Lower leg skin (tissue), 3 donors: ENCODE results near the gene KLHDC4.

Source experiments
- POLR2A ChIP-seq, 2 donors: fragments of 450-650 bp; IDR thresholded peaks; one replicate each; pipeline ENCODE4 v1.6.1; 2016 to 2017; ENCODE audit warnings: antibody characterized with exemption in 2 of 2, mild to moderate bottlenecking in 1 of 2, moderate library complexity in 1 of 2
- TF ChIP-seq, protein P1 (sequence below), 3 donors: fragments of 450-650 bp; IDR thresholded peaks; one replicate each; pipeline ENCODE4 v1.5.1; 2016; ENCODE audit warnings: antibody characterized with exemption in 3 of 3, mild to moderate bottlenecking in 3 of 3, moderate library complexity in 2 of 3

DNA sequence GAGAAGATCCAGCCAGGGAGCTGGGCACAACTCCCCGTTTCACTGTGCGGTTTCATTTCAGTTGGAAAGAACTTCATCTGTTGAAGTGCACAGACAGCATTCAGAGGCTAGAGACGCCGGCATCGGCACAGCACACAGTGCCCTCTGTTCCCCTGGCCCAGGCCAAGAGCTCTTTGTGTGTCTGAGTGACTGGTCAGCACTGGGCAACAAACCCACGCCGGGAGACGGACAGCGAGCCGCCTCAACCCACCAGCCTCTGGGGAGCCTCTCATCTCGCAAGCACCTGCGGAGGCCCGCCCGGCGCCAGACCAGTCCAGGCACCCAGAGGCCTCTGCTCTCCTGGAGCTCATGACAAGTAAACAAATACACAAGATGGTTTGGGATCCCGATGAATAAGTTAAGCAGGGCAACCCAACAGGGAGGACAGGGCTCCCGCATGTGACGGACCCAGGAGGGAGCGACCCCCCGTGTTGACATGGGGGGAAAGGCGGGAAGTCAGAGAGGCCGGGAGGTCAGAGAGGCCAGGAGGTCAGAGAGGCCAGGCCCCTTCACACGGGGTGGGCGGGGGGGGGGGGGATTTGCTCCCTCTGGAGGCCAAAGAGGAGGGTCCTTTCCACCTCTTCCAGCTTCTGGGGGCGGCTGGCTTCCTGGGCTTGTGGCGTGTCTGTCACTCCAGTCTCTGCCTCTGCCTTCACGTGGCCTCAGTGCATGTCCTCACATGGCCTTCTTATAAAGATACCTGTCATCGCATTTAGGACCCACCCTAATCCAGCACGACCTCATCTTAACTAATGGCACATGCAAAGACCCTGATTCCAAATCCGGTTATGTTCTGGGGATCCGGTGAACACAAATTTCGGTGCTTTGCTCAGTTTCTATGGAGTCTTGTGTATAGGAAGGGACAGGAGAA lies 25.8 kb upstream of the KLHDC4 start:
- TF ChIP-seq, protein P1, sequence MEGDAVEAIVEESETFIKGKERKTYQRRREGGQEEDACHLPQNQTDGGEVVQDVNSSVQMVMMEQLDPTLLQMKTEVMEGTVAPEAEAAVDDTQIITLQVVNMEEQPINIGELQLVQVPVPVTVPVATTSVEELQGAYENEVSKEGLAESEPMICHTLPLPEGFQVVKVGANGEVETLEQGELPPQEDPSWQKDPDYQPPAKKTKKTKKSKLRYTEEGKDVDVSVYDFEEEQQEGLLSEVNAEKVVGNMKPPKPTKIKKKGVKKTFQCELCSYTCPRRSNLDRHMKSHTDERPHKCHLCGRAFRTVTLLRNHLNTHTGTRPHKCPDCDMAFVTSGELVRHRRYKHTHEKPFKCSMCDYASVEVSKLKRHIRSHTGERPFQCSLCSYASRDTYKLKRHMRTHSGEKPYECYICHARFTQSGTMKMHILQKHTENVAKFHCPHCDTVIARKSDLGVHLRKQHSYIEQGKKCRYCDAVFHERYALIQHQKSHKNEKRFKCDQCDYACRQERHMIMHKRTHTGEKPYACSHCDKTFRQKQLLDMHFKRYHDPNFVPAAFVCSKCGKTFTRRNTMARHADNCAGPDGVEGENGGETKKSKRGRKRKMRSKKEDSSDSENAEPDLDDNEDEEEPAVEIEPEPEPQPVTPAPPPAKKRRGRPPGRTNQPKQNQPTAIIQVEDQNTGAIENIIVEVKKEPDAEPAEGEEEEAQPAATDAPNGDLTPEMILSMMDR (IDR thresholded peaks at IDR 0.05) = no peak
- TF ChIP-seq POLR2A (IDR thresholded peaks at IDR 0.05) = no peak
